Measurements from ENCODE around the gene SEC23IP.
"Not testable (repeated sequence)": the region's sequence is repeated elsewhere in the genome, so short reads cannot be mapped to it uniquely, and the experiment has no call there.

The SEC23IP gene

GRCh38 chr10:119883901-119884611 lies 8.5 kb upstream of the SEC23IP start:
- DNase-seq (ENCODE audit: low read depth in 3 of 3, low spot score in 1 of 3): not testable (repeated sequence)

- DNase-seq (ENCODE audit: low read depth in 3 of 3, low spot score in 1 of 3): not testable (repeated sequence)
Measured at GRCh38 chr10:119886070-119886469, 6.5 kb upstream of the SEC23IP start.

- DNase-seq (ENCODE audit: low read depth in 3 of 3, low spot score in 1 of 3): not testable (repeated sequence)
Measured at GRCh38 chr10:119888715-119889114, 3.8 kb upstream of the SEC23IP start.

GRCh38 chr10:119889201-119889600 lies 3.3 kb upstream of the SEC23IP start:
- not testable (repeated sequence) for DNase-seq (ENCODE audit: low read depth in 3 of 3, low spot score in 1 of 3)

GRCh38 chr10:119890307-119890706 lies 2.2 kb upstream of the SEC23IP start:
- not testable (repeated sequence) for DNase-seq (ENCODE audit: low read depth in 3 of 3, low spot score in 1 of 3)

- DNase-seq (ENCODE audit: low read depth in 3 of 3, low spot score in 1 of 3): not testable (repeated sequence)
Measured at GRCh38 chr10:119891849-119892187, 712 bp upstream of the SEC23IP start.

GRCh38 chr10:119893074-119893473 lies 544 bp downstream of the SEC23IP start:
- DNase-seq (ENCODE audit: low read depth in 3 of 3, low spot score in 1 of 3): no peak

- DNase-seq (ENCODE audit: low read depth in 3 of 3, low spot score in 1 of 3): no peak
Measured at GRCh38 chr10:119893845-119894427, 1.4 kb downstream of the SEC23IP start.

GRCh38 chr10:119896061-119896655 lies 3.6 kb downstream of the SEC23IP start:
- no peak for DNase-seq (ENCODE audit: low read depth in 3 of 3, low spot score in 1 of 3)

- DNase-seq (ENCODE audit: low read depth in 3 of 3, low spot score in 1 of 3): no peak
Measured at GRCh38 chr10:119896937-119897770, 4.6 kb downstream of the SEC23IP start.

- DNase-seq (ENCODE audit: low read depth in 3 of 3, low spot score in 1 of 3): no peak
Measured at GRCh38 chr10:119898577-119898976, 6.0 kb downstream of the SEC23IP start.

- no peak for DNase-seq (ENCODE audit: low read depth in 3 of 3, low spot score in 1 of 3)
Measured at GRCh38 chr10:119903946-119904666, 11.6 kb downstream of the SEC23IP start.

GRCh38 chr10:119907695-119908094 lies 15.2 kb downstream of the SEC23IP start:
- not testable (repeated sequence) for DNase-seq (ENCODE audit: low read depth in 3 of 3, low spot score in 1 of 3)

- DNase-seq (ENCODE audit: low read depth in 3 of 3, low spot score in 1 of 3): no peak
Measured at GRCh38 chr10:119908166-119908565, 15.6 kb downstream of the SEC23IP start.

- DNase-seq (ENCODE audit: low read depth in 3 of 3, low spot score in 1 of 3): no peak
Measured at GRCh38 chr10:119910689-119911088, 18.2 kb downstream of the SEC23IP start.

- DNase-seq (ENCODE audit: low read depth in 3 of 3, low spot score in 1 of 3): no peak
Measured at GRCh38 chr10:119917777-119918176, 25.2 kb downstream of the SEC23IP start.

- no peak for DNase-seq (ENCODE audit: low read depth in 3 of 3, low spot score in 1 of 3)
Measured at GRCh38 chr10:119919271-119919670, 26.7 kb downstream of the SEC23IP start.

GRCh38 chr10:119919826-119920225 lies 27.3 kb downstream of the SEC23IP start:
- no peak for DNase-seq (ENCODE audit: low read depth in 3 of 3, low spot score in 1 of 3)

- DNase-seq (ENCODE audit: low read depth in 3 of 3, low spot score in 1 of 3): no peak
Measured at GRCh38 chr10:119928411-119928810, 35.9 kb downstream of the SEC23IP start.

GRCh38 chr10:119931871-119932270 lies 39.3 kb downstream of the SEC23IP start:
- DNase-seq (ENCODE audit: low read depth in 3 of 3, low spot score in 1 of 3): no peak

- no peak for DNase-seq (ENCODE audit: low read depth in 3 of 3, low spot score in 1 of 3)
Measured at GRCh38 chr10:119932631-119933030, 40.1 kb downstream of the SEC23IP start.

All from stimulated activated CD4-positive, alpha-beta T cell treated with anti-CD3 and anti-CD28 coated beads, TNF-alpha, amount 100 ng/mL, for 1 hour (primary cell).